ENCODE results near the gene CFHR4. TPM values are rescaled to one million over a fixed set of nuclear protein-coding genes. Genes with fewer than 3 reads are reported as not detected.
A peak's percentile ranks its signal among the peaks of the same experiment; 100 is the strongest.
"Not testable (repeated sequence)": the region's sequence is repeated elsewhere in the genome, so short reads cannot be mapped to it uniquely, and the experiment has no call there.

CFHR4 gene
- total RNA-seq, 1 donor from 2014 or later = not detected

GRCh38 chr1:196877964-196878363 lies 9.9 kb upstream of the CFHR4 start:
- peak overlapping the region; percentile 38 for H3K4me3 Mint-ChIP-seq (ENCODE audit: unreplicated experiment)

GRCh38 chr1:196886560-196886959 lies 1.3 kb upstream of the CFHR4 start:
- H3K9me3 Mint-ChIP-seq (ENCODE audit: unreplicated experiment); DNase-seq (ENCODE audit: extremely low spot score, unreplicated experiment); H3K4me1 Mint-ChIP-seq (ENCODE audit: unreplicated experiment); H3K36me3 Mint-ChIP-seq (ENCODE audit: unreplicated experiment); H3K4me3 Mint-ChIP-seq (ENCODE audit: unreplicated experiment); H3K27ac Mint-ChIP-seq (ENCODE audit: unreplicated experiment): not testable (repeated sequence)
- peaks cover 27% of the 10 kb centered on the region for H3K27me3 Mint-ChIP-seq (ENCODE audit: unreplicated experiment)

More at GRCh38 chr1:196877964-196878363, 9.9 kb upstream of the CFHR4 start:
- no peak for TF ChIP-seq CTCF (IDR thresholded peaks at IDR 0.05)
- H3K27ac Mint-ChIP-seq (ENCODE audit: unreplicated experiment) = no peak overlapping the region
- no peak for DNase-seq (ENCODE audit: extremely low spot score, unreplicated experiment)
- H3K4me1 Mint-ChIP-seq (ENCODE audit: unreplicated experiment) = peaks cover 3% of the 10 kb centered on the region
- H3K9me3 Mint-ChIP-seq (ENCODE audit: unreplicated experiment) = no peaks in the 10 kb centered on the region
- H3K27me3 Mint-ChIP-seq (ENCODE audit: unreplicated experiment) = peaks cover 47% of the 10 kb centered on the region
- H3K36me3 Mint-ChIP-seq (ENCODE audit: unreplicated experiment) = no peaks in the 10 kb centered on the region

DNA sequence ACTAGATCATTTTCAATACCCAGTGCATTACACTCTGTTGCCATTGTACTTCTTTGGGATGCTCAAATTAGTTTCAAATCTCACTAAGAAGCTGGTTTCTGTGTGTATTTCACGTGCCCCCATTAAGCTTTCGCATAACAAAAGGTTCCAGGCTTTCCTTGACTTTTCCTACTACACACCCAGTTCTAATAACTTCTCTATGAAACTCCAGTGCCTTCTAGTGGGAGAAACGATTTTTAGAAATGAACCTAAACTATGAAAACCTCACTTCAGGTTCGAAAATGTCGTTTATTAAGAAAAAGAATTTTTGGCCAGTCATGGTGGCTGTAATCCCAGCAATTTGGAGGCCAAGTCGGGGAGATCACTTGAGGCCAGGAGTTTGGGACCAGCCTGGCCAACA lies 2.8 kb downstream of the CFHR4 start:
- TF ChIP-seq CTCF (IDR thresholded peaks at IDR 0.05) = no peak

GRCh38 chr1:196891251-196891650 lies 3.4 kb downstream of the CFHR4 start:
- Mint-ChIP-seq H3K27ac (ENCODE audit: unreplicated experiment) (no peak overlapping the region), H3K9me3 (ENCODE audit: unreplicated experiment) (no peaks in the 10 kb centered on the region), H3K4me1 (ENCODE audit: unreplicated experiment) (no peaks in the 10 kb centered on the region), H3K36me3 (ENCODE audit: unreplicated experiment) (no peaks in the 10 kb centered on the region), H3K4me3 (ENCODE audit: unreplicated experiment) (no peak overlapping the region), H3K27me3 (ENCODE audit: unreplicated experiment) (peaks cover 38% of the 10 kb centered on the region)
- TF ChIP-seq CTCF (IDR thresholded peaks at IDR 0.05) = no peak
- DNase-seq (ENCODE audit: extremely low spot score, unreplicated experiment) = no peak

More for the DNA sequence above, 2.8 kb downstream of the CFHR4 start:
- Mint-ChIP-seq H3K27me3 (ENCODE audit: unreplicated experiment) (peaks cover 37% of the 10 kb centered on the region), H3K4me1 (ENCODE audit: unreplicated experiment) (no peaks in the 10 kb centered on the region), H3K36me3 (ENCODE audit: unreplicated experiment) (no peaks in the 10 kb centered on the region), H3K9me3 (ENCODE audit: unreplicated experiment) (no peaks in the 10 kb centered on the region), H3K27ac (ENCODE audit: unreplicated experiment) (no peak overlapping the region), H3K4me3 (ENCODE audit: unreplicated experiment) (no peak overlapping the region)
- no peak for DNase-seq (ENCODE audit: extremely low spot score, unreplicated experiment)

GRCh38 chr1:196896355-196896754 lies 8.5 kb downstream of the CFHR4 start:
- no peak for TF ChIP-seq CTCF (IDR thresholded peaks at IDR 0.05)
- Mint-ChIP-seq H3K4me3 (ENCODE audit: unreplicated experiment) (no peak overlapping the region), H3K36me3 (ENCODE audit: unreplicated experiment) (no peaks in the 10 kb centered on the region), H3K9me3 (ENCODE audit: unreplicated experiment) (no peaks in the 10 kb centered on the region), H3K27ac (ENCODE audit: unreplicated experiment) (no peak overlapping the region), H3K4me1 (ENCODE audit: unreplicated experiment) (no peaks in the 10 kb centered on the region), H3K27me3 (ENCODE audit: unreplicated experiment) (peaks cover 32% of the 10 kb centered on the region)
- DNase-seq (ENCODE audit: extremely low spot score, unreplicated experiment) = no peak
